ENCODE measurements around the gene DEGS2.

DEGS2 gene

DNA sequence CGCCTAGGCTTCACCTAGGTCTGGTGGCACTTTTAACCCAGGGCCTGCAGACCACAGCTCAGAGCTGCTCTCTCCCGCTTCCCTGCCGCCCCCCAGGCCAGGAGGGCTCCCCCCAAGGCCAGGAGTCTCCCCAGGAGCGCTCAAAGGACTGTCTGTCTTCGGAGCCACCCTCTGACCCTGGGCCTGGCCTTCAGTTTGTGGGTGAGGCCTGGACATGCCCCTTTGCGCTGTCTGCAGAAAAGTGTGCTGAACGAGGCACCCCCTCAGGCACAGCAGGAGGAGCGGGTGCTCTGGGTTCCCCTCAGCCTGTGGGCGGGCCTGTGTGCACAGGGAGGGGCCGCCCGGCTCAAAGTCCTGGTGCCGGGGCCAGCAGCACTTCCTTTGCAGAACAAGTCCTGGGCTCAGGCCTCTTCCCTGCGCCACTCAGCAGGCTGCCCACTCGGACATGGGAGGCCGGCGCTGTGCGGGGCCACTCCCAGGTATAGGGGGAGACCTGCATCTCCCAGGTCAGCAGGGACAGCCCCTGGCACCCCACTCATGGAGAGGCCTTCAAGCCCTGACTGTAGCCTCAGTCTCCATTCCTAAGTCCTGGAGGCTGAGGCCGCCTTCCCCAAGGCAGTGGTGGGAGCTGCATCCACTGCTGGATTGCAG, 14.3 kb downstream of the DEGS2 start:
- no peak for TF ChIP-seq SP1 (IDR thresholded peaks at IDR 0.05)
- TF ChIP-seq BHLHE40 (IDR thresholded peaks at IDR 0.05; ENCODE audit: borderline replicate concordance), result no peak
- no peak for TF ChIP-seq FOXM1 (IDR thresholded peaks at IDR 0.05; ENCODE audit: borderline replicate concordance)
- no peak for TF ChIP-seq ELF4 (IDR thresholded peaks at IDR 0.05)
- TF ChIP-seq ZNF384 (IDR thresholded peaks at IDR 0.05), result no peak
- no peak for TF ChIP-seq LEF1 (IDR thresholded peaks at IDR 0.05; ENCODE audit: borderline replicate concordance)
- no peak for TF ChIP-seq TARDBP (IDR thresholded peaks at IDR 0.05)
- no peak for TF ChIP-seq SUZ12 (IDR thresholded peaks at IDR 0.05)
- no peak for TF ChIP-seq FOXA1 (IDR thresholded peaks at IDR 0.05)
- TF ChIP-seq, protein P1, sequence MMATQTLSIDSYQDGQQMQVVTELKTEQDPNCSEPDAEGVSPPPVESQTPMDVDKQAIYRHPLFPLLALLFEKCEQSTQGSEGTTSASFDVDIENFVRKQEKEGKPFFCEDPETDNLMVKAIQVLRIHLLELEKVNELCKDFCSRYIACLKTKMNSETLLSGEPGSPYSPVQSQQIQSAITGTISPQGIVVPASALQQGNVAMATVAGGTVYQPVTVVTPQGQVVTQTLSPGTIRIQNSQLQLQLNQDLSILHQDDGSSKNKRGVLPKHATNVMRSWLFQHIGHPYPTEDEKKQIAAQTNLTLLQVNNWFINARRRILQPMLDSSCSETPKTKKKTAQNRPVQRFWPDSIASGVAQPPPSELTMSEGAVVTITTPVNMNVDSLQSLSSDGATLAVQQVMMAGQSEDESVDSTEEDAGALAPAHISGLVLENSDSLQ (IDR thresholded peaks at IDR 0.05), result no peak
- TF ChIP-seq HDGF (IDR thresholded peaks at IDR 0.05; ENCODE audit: borderline replicate concordance), result no peak
- TF ChIP-seq NFRKB (IDR thresholded peaks at IDR 0.05), result no peak
- TF ChIP-seq ARNT (IDR thresholded peaks at IDR 0.05), result no peak
- TF ChIP-seq FOXK2 (IDR thresholded peaks at IDR 0.05), result no peak
- TF ChIP-seq L3MBTL2 (conservative IDR thresholded peaks at IDR 0.05), result no peak
- no peak for TF ChIP-seq CTBP1 (IDR thresholded peaks at IDR 0.05; ENCODE audit: borderline replicate concordance)
- no peak for DNase-seq (ENCODE audit: extremely low spot score)
- CTCF ChIA-PET, result no interaction called here
- POLR2A ChIA-PET, result no interaction called here

DNA sequence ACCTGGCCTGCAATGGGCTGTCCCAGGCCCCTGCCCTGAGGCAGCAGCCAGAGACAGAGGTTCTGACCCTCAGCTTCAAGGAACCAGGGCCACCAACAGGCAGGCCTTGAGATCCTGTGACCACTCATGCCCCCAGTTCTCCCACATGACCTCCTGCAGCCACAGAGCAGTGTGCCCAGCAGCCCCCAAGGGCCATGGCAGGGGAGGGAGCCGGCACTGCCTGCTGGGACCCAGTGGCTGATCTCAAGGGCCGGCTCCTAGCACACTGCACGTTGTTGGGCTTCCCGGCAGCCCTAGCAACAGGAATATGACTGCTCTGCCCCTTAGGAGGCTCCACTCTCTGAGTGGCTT, 14.8 kb downstream of the DEGS2 start:
- TF ChIP-seq TARDBP (IDR thresholded peaks at IDR 0.05) (no peak), LEF1 (IDR thresholded peaks at IDR 0.05; ENCODE audit: borderline replicate concordance) (no peak), ZNF384 (IDR thresholded peaks at IDR 0.05) (no peak), CTBP1 (IDR thresholded peaks at IDR 0.05; ENCODE audit: borderline replicate concordance) (no peak), SUZ12 (IDR thresholded peaks at IDR 0.05) (no peak), FOXA1 (IDR thresholded peaks at IDR 0.05) (no peak), NFRKB (IDR thresholded peaks at IDR 0.05) (no peak), ARNT (IDR thresholded peaks at IDR 0.05) (no peak), SP1 (IDR thresholded peaks at IDR 0.05) (no peak), FOXM1 (IDR thresholded peaks at IDR 0.05; ENCODE audit: borderline replicate concordance) (no peak), HDGF (IDR thresholded peaks at IDR 0.05; ENCODE audit: borderline replicate concordance) (no peak), BHLHE40 (IDR thresholded peaks at IDR 0.05; ENCODE audit: borderline replicate concordance) (no peak), ELF4 (IDR thresholded peaks at IDR 0.05) (no peak), L3MBTL2 (conservative IDR thresholded peaks at IDR 0.05) (no peak)
- TF ChIP-seq, protein P1 (IDR thresholded peaks at IDR 0.05), result no peak
- no peak for DNase-seq (ENCODE audit: extremely low spot score)
- CTCF ChIA-PET, result no interaction called here
- POLR2A ChIA-PET, result no interaction called here

DNA sequence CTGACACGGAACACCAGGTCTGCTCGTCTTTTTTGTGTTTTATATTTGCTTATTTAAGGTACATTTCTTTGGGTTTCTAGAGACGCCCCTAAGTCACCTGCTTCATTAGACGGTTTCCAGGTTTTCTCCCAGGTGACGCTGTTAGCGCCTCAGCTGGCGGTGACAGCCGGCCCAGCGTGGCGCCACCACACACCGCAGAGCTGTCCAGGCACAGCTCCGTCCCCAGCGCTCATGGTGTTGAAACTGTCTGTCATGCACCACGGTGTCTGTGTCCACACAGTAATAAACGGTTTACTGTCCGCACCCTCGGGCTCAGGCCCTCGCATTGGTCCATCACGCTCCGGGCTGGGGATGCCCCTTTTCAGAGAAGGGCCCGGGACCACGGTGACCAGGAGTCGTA, 15.5 kb downstream of the DEGS2 start:
- ChIA-PET CTCF (no interaction called here), POLR2A (no interaction called here)
- TF ChIP-seq NFRKB (IDR thresholded peaks at IDR 0.05) (no peak), FOXK2 (IDR thresholded peaks at IDR 0.05) (no peak), FOXM1 (IDR thresholded peaks at IDR 0.05; ENCODE audit: borderline replicate concordance) (no peak), FOXA1 (IDR thresholded peaks at IDR 0.05) (no peak)
- TF ChIP-seq, protein P1 (IDR thresholded peaks at IDR 0.05), result no peak
- DNase-seq (ENCODE audit: extremely low spot score), result no peak

DNA sequence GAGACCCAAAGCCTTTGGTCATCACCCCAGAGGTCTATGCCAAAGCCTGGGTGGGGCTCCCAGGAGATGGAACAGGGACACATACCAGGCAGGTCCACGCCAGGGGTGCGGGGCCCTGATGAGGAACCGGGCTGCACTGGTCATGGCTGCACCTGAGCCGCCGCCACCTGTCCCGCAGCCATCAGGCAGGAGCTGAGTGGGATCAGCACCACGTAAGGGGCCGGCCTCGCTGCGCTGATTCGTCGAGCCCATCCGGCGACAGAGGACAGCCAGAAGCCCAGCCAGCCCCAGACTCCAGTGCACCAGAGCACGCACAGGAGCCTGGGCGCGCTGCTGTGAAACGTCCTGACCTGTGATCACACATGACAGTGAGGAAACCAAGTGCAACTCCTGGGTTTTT, 15.9 kb downstream of the DEGS2 start:
- ChIA-PET POLR2A (no interaction called here), CTCF (interaction anchor here (3.0 kb wide), 1 partner anchor 12 kb away, joined by 8 read pairs; no protein-coding TSS in a partner anchor)
- no peak for DNase-seq (ENCODE audit: extremely low spot score)
- TF ChIP-seq CTBP1 (IDR thresholded peaks at IDR 0.05; ENCODE audit: borderline replicate concordance) (no peak), FOXM1 (IDR thresholded peaks at IDR 0.05; ENCODE audit: borderline replicate concordance) (no peak), FOXK2 (IDR thresholded peaks at IDR 0.05) (no peak), L3MBTL2 (conservative IDR thresholded peaks at IDR 0.05) (no peak), ZNF384 (IDR thresholded peaks at IDR 0.05) (no peak), FOXA1 (IDR thresholded peaks at IDR 0.05) (no peak), LEF1 (IDR thresholded peaks at IDR 0.05; ENCODE audit: borderline replicate concordance) (no peak), TARDBP (IDR thresholded peaks at IDR 0.05) (no peak), HDGF (IDR thresholded peaks at IDR 0.05; ENCODE audit: borderline replicate concordance) (no peak), ELF4 (IDR thresholded peaks at IDR 0.05) (no peak), SUZ12 (IDR thresholded peaks at IDR 0.05) (no peak), ARNT (IDR thresholded peaks at IDR 0.05) (no peak)
- TF ChIP-seq, protein P1 (IDR thresholded peaks at IDR 0.05), result no peak

DNA sequence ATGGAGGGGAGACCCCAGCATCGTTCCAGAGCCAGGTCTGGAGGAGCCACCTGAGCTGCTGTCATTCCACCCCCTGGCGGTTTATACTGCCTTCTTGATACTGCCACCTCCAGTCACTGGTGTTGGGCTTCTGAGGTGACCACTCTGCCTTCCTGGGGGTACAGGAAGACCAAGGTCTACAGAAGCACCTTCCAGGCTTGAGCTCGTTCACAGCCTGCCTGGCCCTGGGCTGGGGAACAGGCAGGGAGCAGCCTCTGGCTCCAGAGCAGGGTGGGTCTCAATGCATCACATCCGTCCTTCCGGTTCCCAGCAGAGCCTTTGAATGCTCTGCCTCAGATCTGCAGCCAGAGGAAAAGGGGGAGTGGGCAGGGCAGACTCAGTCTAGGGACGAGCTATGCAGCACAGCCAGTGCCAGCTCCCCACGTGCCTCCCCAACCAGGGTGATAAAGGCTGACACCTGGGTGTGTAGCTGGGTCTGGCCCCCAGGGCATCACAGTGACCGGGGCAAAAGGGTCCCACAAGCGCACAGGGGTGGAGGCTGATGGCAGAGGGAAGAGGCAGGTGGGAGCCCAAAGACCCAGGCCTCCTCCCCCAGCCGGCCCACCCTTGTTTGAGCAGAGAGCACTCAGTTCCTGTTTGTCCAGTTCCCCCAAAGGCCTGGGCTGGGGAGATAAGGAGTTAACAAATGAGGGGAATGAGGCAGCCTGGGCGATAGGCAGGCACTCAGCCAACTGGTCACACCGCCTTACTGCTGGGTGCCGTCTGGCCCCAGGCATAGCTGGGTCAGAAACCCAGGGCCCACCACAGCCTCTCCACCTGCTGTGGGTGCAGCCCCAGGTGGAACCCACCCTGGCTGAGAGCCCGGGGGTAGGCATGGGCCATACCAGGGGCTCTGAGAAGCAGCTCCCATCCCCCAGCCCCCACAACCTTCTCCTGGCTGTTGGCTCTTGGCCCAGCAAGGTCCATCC, 17.1 kb downstream of the DEGS2 start:
- no peak for DNase-seq (ENCODE audit: extremely low spot score)
- TF ChIP-seq TARDBP (IDR thresholded peaks at IDR 0.05), result no peak
- no peak for TF ChIP-seq ELF4 (IDR thresholded peaks at IDR 0.05)
- TF ChIP-seq FOXM1 (IDR thresholded peaks at IDR 0.05; ENCODE audit: borderline replicate concordance), result no peak
- TF ChIP-seq CTBP1 (IDR thresholded peaks at IDR 0.05; ENCODE audit: borderline replicate concordance), result no peak
- TF ChIP-seq LEF1 (IDR thresholded peaks at IDR 0.05; ENCODE audit: borderline replicate concordance), result no peak
- no peak for TF ChIP-seq FOXA1 (IDR thresholded peaks at IDR 0.05)
- no peak for TF ChIP-seq L3MBTL2 (conservative IDR thresholded peaks at IDR 0.05)
- TF ChIP-seq FOXK2 (IDR thresholded peaks at IDR 0.05), result no peak
- TF ChIP-seq ARNT (IDR thresholded peaks at IDR 0.05), result no peak
- no peak for TF ChIP-seq NFRKB (IDR thresholded peaks at IDR 0.05)
- TF ChIP-seq SUZ12 (IDR thresholded peaks at IDR 0.05), result no peak
- no peak for TF ChIP-seq SP1 (IDR thresholded peaks at IDR 0.05)
- ChIA-PET CTCF (interaction anchor here (3.0 kb wide), 1 partner anchor 13 kb away, joined by 8 read pairs; no protein-coding TSS in a partner anchor), POLR2A (interaction anchor here (0.7 kb wide), 1 partner anchor 187 kb away, joined by 3 read pairs; no protein-coding TSS in a partner anchor)

Data from HEK293T (cell line).